DND-41 (cell line): ENCODE measurements around the gene GOSR1.
"Not testable (repeated sequence)": the region's sequence is repeated elsewhere in the genome, so short reads cannot be mapped to it uniquely, and the experiment has no call there.

Experiments
- EZH2 ChIP-seq: IDR thresholded peaks from 3 replicates; pipeline ENCODE4 v1.6.1; 2012; ENCODE audit warnings: borderline replicate concordance, low read depth, mild to moderate bottlenecking, moderate library complexity, low read length, inconsistent platforms; ENCODE audit not compliant: severe bottlenecking
- TF ChIP-seq, protein P1 (sequence below): IDR thresholded peaks from 2 replicates; pipeline ENCODE4 v1.5.1; 2012; ENCODE audit warnings: borderline replicate concordance, low read length, moderate library complexity, mild to moderate bottlenecking; ENCODE audit not compliant: poor library complexity, severe bottlenecking; ENCODE audit errors: extremely low read depth

DNA sequence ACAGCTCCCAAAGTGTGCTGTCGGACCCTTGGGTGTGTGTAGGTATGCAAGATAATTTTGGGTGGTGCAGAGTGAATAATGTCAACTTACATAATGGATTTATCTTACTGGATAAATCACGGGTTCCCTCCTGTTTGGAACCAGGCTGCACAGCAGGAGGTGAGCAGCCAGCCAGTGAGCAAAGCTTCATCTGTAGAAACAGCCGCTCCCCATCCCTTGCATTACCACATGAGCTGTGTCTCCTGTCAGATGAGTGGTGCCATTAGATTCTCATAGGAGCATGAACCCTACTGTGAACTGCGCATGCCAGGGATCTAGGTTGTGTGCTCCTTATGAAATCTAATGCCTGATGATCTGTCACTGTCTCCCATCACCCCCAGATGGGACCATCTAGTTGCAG is 72.0 kb downstream of the GOSR1 start:
- TF ChIP-seq, protein P1, sequence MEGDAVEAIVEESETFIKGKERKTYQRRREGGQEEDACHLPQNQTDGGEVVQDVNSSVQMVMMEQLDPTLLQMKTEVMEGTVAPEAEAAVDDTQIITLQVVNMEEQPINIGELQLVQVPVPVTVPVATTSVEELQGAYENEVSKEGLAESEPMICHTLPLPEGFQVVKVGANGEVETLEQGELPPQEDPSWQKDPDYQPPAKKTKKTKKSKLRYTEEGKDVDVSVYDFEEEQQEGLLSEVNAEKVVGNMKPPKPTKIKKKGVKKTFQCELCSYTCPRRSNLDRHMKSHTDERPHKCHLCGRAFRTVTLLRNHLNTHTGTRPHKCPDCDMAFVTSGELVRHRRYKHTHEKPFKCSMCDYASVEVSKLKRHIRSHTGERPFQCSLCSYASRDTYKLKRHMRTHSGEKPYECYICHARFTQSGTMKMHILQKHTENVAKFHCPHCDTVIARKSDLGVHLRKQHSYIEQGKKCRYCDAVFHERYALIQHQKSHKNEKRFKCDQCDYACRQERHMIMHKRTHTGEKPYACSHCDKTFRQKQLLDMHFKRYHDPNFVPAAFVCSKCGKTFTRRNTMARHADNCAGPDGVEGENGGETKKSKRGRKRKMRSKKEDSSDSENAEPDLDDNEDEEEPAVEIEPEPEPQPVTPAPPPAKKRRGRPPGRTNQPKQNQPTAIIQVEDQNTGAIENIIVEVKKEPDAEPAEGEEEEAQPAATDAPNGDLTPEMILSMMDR, result not testable (repeated sequence)
- TF ChIP-seq EZH2, result not testable (repeated sequence)
